HepG2 (cell line): ENCODE results near the gene IQCN. TPM values are rescaled to one million over a fixed set of nuclear protein-coding genes. Genes with fewer than 3 reads are reported as not detected.

Source experiments
- BCL6 ChIP-seq: IDR thresholded peaks from 2 replicates; pipeline ENCODE4 v1.6.1; 2016; ENCODE audit warnings: missing genetic modification reagents, missing compliant biosample characterization
- HNRNPLL ChIP-seq: fragments of 200-400 bp; formaldehyde crosslinking; IDR thresholded peaks from 2 replicates; pipeline ENCODE4 v1.6.1; 2017; ENCODE audit warnings: mild to moderate bottlenecking, low read depth, low read length; ENCODE audit not compliant: poor library complexity, severe bottlenecking
- IRF2 ChIP-seq: IDR thresholded peaks from 2 replicates; pipeline ENCODE4 v1.6.1; 2018; ENCODE audit warnings: missing genetic modification reagents, missing compliant biosample characterization
- LCORL ChIP-seq, 2 experiments: fragments of 450-650 bp in 1 of 2; sonication (generic) in 1 of 2; formaldehyde crosslinking in 1 of 2; IDR thresholded peaks; 2 replicates each; pipeline versions ENCODE4 v1.5.0 to v1.6.1; 2017 to 2020; ENCODE audit warnings: antibody characterized with exemption in 1 of 2, missing genetic modification reagents in 1 of 2
- MAZ ChIP-seq, 2 experiments: sonication (generic) in 1 of 2; formaldehyde crosslinking in 1 of 2; IDR thresholded peaks; 2 replicates each; pipeline versions ENCODE4 v1.5.0 to v1.6.1; 2012 to 2020; ENCODE audit warnings: low read depth in 2 of 2, mild to moderate bottlenecking in 2 of 2, borderline replicate concordance in 1 of 2, improper control_type of control experiment in 1 of 2, low read length in 1 of 2, missing genetic modification reagents in 1 of 2, moderate library complexity in 1 of 2
- NFRKB ChIP-seq: fragments of 450-650 bp; IDR thresholded peaks from 2 replicates; pipeline ENCODE4 v1.6.1; 2017
- NPAS2 ChIP-seq: sonication (generic); formaldehyde crosslinking; IDR thresholded peaks from 2 replicates; pipeline ENCODE4 v1.8.0; 2022; ENCODE audit warnings: mild to moderate bottlenecking, missing genetic modification reagents, borderline replicate concordance
- PHF20 ChIP-seq: sonication (generic); formaldehyde crosslinking; IDR thresholded peaks from 2 replicates; pipeline ENCODE4 v1.5.0; 2020; ENCODE audit warnings: mild to moderate bottlenecking, missing genetic modification reagents
- PRMT3 ChIP-seq: sonication (generic); formaldehyde crosslinking; IDR thresholded peaks from 2 replicates; pipeline ENCODE4 v1.8.1; 2022; ENCODE audit warnings: low read depth, mild to moderate bottlenecking, moderate library complexity, missing genetic modification reagents, borderline replicate concordance
- PRPF4 ChIP-seq: fragments of 200-400 bp; formaldehyde crosslinking; IDR thresholded peaks from 2 replicates; pipeline ENCODE4 v1.6.1; 2016; ENCODE audit warnings: low read length, low read depth; ENCODE audit not compliant: poor library complexity, severe bottlenecking
- RARG ChIP-seq: sonication (generic); formaldehyde crosslinking; IDR thresholded peaks from 2 replicates; pipeline ENCODE4 v1.4.0; 2020; ENCODE audit warnings: low read depth, mild to moderate bottlenecking, missing genetic modification reagents
- RBM22 ChIP-seq: fragments of 200-400 bp; formaldehyde crosslinking; optimal IDR thresholded peaks from 2 replicates; pipeline ENCODE3; 2017; ENCODE audit warnings: mild to moderate bottlenecking, low read length, moderate library complexity
- SATB2 ChIP-seq: sonication (generic); formaldehyde crosslinking; IDR thresholded peaks from 2 replicates; pipeline ENCODE4 v1.5.0; 2020; ENCODE audit warnings: missing genetic modification reagents
- SMARCC2 ChIP-seq: fragments of 450-650 bp; IDR thresholded peaks from 2 replicates; pipeline ENCODE4 v1.6.1; 2017; ENCODE audit warnings: antibody characterized with exemption, mild to moderate bottlenecking
- SNAI1 ChIP-seq: sonication (generic); formaldehyde crosslinking; IDR thresholded peaks from 2 replicates; pipeline ENCODE4 v1.5.0; 2020; ENCODE audit warnings: mild to moderate bottlenecking, missing genetic modification reagents, borderline replicate concordance
- SNAPC2 ChIP-seq: sonication (generic); formaldehyde crosslinking; IDR thresholded peaks from 2 replicates; pipeline ENCODE4 v1.8.1; 2022; ENCODE audit warnings: mild to moderate bottlenecking, missing genetic modification reagents
- SPEN ChIP-seq: sonication (generic); formaldehyde crosslinking; IDR thresholded peaks from 2 replicates; pipeline ENCODE4 v1.5.1; 2020; ENCODE audit warnings: low read depth, mild to moderate bottlenecking, missing genetic modification reagents
- SRSF4 ChIP-seq: fragments of 200-400 bp; formaldehyde crosslinking; IDR thresholded peaks from one replicate; pipeline ENCODE4 v1.6.1; 2018; ENCODE audit warnings: mild to moderate bottlenecking, low read depth, low read length, moderate library complexity; ENCODE audit not compliant: poor library complexity, severe bottlenecking
- ZBTB21 ChIP-seq: sonication (generic); formaldehyde crosslinking; IDR thresholded peaks from 2 replicates; pipeline ENCODE4 v1.4.0; 2020; ENCODE audit warnings: missing genetic modification reagents
- ZC3H4 ChIP-seq: sonication (generic); formaldehyde crosslinking; IDR thresholded peaks from 2 replicates; pipeline ENCODE4 v1.4.0; 2020; ENCODE audit warnings: missing genetic modification reagents, borderline replicate concordance
- ZNF256 ChIP-seq: sonication (generic); formaldehyde crosslinking; conservative IDR thresholded peaks from 2 replicates; pipeline ENCODE4 v1.4.0; 2020; ENCODE audit warnings: missing genetic modification reagents
- ZNF260 ChIP-seq: sonication (generic); formaldehyde crosslinking; IDR thresholded peaks from 2 replicates; pipeline ENCODE4 v1.4.0; 2020; ENCODE audit warnings: missing genetic modification reagents, low read depth, mild to moderate bottlenecking, borderline replicate concordance
- ZNF354B ChIP-seq: sonication (generic); formaldehyde crosslinking; IDR thresholded peaks from 2 replicates; pipeline ENCODE4 v1.8.0; 2022; ENCODE audit warnings: mild to moderate bottlenecking, missing genetic modification reagents
- ZNF451 ChIP-seq: sonication (generic); formaldehyde crosslinking; IDR thresholded peaks from 2 replicates; pipeline ENCODE4 v1.5.0; 2020; ENCODE audit warnings: mild to moderate bottlenecking, missing genetic modification reagents
- ZNF569 ChIP-seq: sonication (generic); formaldehyde crosslinking; IDR thresholded peaks from 2 replicates; pipeline ENCODE4 v1.5.0; 2020; ENCODE audit warnings: mild to moderate bottlenecking, missing genetic modification reagents, moderate library complexity, borderline replicate concordance
- ZNF572 ChIP-seq: sonication (generic); formaldehyde crosslinking; IDR thresholded peaks from 2 replicates; pipeline ENCODE4 v1.5.1; 2020; ENCODE audit warnings: mild to moderate bottlenecking, missing genetic modification reagents
- ZNF792 ChIP-seq: IDR thresholded peaks from 2 replicates; pipeline ENCODE4 v1.6.1; 2016
- ZNF839 ChIP-seq: sonication (generic); formaldehyde crosslinking; IDR thresholded peaks from 2 replicates; pipeline ENCODE4 v1.4.0; 2020; ENCODE audit warnings: missing genetic modification reagents, mild to moderate bottlenecking, borderline replicate concordance
- polyA plus RNA-seq, 8 experiments: library from polyadenylated mRNA; depleted of rRNA in 3 of 8; stranded (reverse) in 7 of 8; unstranded in 1 of 8; fragments of >200 nt; fragmentation: Illumina TruSeq in 4 of 8; extraction: Trizol in 4 of 8; gene quantifications; 2 replicates each; pipeline versions ENCODE4 v1.2.1 to v1.2.3, GENCODE V29; 2011 to 2016; ENCODE audit warnings: low read depth in 4 of 8, missing spikeins in 1 of 8, mixed read lengths in 1 of 8; ENCODE audit not compliant: insufficient read depth in 1 of 8
- total RNA-seq, 5 experiments: library from RNA; depleted of rRNA; stranded (reverse); fragments of >200 nt; fragmentation: Illumina TruSeq; extraction: Trizol; gene quantifications; 2 replicates each; pipeline ENCODE4 v1.2.3, GENCODE V29; 2016; ENCODE audit warnings: low read depth in 1 of 5
- TF ChIP-seq, protein P1 (sequence below): IDR thresholded peaks from 2 replicates; pipeline ENCODE4 v1.6.1; 2018; ENCODE audit warnings: missing genetic modification reagents, mild to moderate bottlenecking, missing compliant biosample characterization

IQCN gene
- total and polyA plus RNA-seq, 2 of the 13 experiments (the other 11 are each of a cell fraction or from before 2014, with no cell fraction given): 0.04 to 0.18 TPM

DNA sequence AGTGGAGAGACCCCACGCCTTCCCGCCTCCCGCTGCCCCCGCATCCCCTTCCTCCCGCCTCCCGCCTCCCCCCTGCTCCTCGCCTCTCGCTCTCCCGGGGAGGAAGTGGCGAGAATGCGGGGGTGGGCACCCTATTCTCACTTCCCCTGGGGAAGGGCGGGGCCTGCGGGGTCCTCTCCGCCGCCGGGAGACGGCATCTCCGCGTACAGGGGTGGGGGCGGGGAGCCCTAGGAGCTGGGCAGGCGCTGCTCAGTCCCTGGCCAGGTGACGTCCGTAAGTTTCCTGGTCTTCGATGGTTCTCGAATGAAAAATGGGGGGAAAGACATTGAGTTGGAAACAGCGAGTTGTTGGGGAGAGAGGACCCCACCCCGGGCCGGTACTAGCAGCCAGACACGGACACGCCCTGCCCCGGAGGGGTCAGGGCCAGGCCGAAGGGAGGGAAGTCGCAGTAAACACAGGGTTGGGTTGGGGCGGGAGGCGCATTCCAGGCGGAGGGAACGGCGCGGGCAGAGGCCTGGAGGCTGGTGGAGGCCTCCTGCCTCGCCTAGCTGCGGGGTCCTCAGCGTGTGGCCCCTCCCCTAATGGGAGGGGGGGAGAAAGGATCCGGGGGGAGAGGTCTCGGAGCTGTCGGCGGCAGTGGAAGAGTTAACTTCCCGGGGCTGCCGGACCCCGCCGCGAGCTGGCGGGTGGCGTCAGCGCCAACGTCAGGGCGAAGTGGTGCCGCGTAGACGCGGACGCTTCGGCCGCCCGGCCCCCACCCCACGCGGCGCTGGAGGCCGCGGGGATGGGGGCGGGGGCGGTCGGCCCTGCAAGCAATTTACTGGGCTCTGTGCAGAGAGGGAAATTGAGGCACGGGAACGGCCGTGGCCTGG, 17.6 kb upstream of the IQCN start (continued):
- peak; percentile 53 for TF ChIP-seq HNRNPLL
- TF ChIP-seq ZNF354B (CRISPR knock-in tag): no peak
- TF ChIP-seq NPAS2 (CRISPR knock-in tag): no peak
- TF ChIP-seq LCORL (IDR thresholded peaks at IDR 0.05): no peak
- TF ChIP-seq LCORL (CRISPR knock-in tag; IDR thresholded peaks at IDR 0.05): peak; percentile 37; the same call in 1 of the 2 replicates
- no peak for TF ChIP-seq NFRKB
- TF ChIP-seq MAZ (IDR thresholded peaks at IDR 0.05; ENCODE audit: borderline replicate concordance, low read depth, low read length): 0 out of 2 replicates have a peak, but pooled peaks have one; percentile 10
- no peak; the same call in 1 of the 2 replicates for TF ChIP-seq MAZ (CRISPR knock-in tag; IDR thresholded peaks at IDR 0.05; ENCODE audit: low read depth)
- no peak for TF ChIP-seq ZNF260 (CRISPR knock-in tag)
- no peak for TF ChIP-seq RBM22
- TF ChIP-seq ZNF792 (CRISPR knock-in tag): peak; percentile 68
- TF ChIP-seq ZNF451 (CRISPR knock-in tag): peak; percentile 83; the same call in 1 of the 2 replicates
- no peak for TF ChIP-seq SNAI1
- no peak for TF ChIP-seq SMARCC2
- no peak for TF ChIP-seq PRMT3 (CRISPR knock-in tag)
- TF ChIP-seq PRPF4: no peak
- no peak for TF ChIP-seq ZNF839 (CRISPR knock-in tag)
- no peak for TF ChIP-seq ZNF569 (CRISPR knock-in tag)
- TF ChIP-seq BCL6 (CRISPR knock-in tag): peak; percentile 69
- TF ChIP-seq PHF20 (CRISPR knock-in tag): no peak
- TF ChIP-seq SRSF4: no peak
- no peak for TF ChIP-seq SATB2
- no peak for TF ChIP-seq ZNF256
- TF ChIP-seq SPEN (CRISPR knock-in tag): peak; percentile 79; the same call in 1 of the 2 replicates
- no peak for TF ChIP-seq ZC3H4 (CRISPR knock-in tag)
- no peak for TF ChIP-seq RARG (CRISPR knock-in tag)
- no peak for TF ChIP-seq SNAPC2 (CRISPR knock-in tag)
- TF ChIP-seq, protein P1, sequence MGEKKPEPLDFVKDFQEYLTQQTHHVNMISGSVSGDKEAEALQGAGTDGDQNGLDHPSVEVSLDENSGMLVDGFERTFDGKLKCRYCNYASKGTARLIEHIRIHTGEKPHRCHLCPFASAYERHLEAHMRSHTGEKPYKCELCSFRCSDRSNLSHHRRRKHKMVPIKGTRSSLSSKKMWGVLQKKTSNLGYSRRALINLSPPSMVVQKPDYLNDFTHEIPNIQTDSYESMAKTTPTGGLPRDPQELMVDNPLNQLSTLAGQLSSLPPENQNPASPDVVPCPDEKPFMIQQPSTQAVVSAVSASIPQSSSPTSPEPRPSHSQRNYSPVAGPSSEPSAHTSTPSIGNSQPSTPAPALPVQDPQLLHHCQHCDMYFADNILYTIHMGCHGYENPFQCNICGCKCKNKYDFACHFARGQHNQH (CRISPR knock-in tag): peak; percentile 71
- TF ChIP-seq ZBTB21 (CRISPR knock-in tag): no peak; the same call in 1 of the 2 replicates
- peak; percentile 87; the same call in 1 of the 2 replicates for TF ChIP-seq ZNF572 (CRISPR knock-in tag)
- TF ChIP-seq IRF2 (CRISPR knock-in tag): peak; percentile 45; the same call in 1 of the 2 replicates
